ENCODE measurements around the gene CPNE6.

CPNE6 gene

GRCh38 chr14:24127673-24128072 lies 56.3 kb downstream of the CPNE6 start:
- TF ChIP-seq SPI1 (IDR thresholded peaks at IDR 0.05; ENCODE audit: low read depth, low read length) (no peak), POLR2A (IDR thresholded peaks at IDR 0.05; ENCODE audit: low read depth, low read length) (no peak), PAX5 (IDR thresholded peaks at IDR 0.05; ENCODE audit: insufficient read depth, low read length, severe bottlenecking) (no peak), POLR2AphosphoS5 (IDR thresholded peaks at IDR 0.05; ENCODE audit: low read depth, low read length) (no peak), TAF1 (IDR thresholded peaks at IDR 0.05; ENCODE audit: low read depth, low read length) (no peak)
- DNase-seq (ENCODE audit: insufficient read length, low spot score) = no peak

More at GRCh38 chr14:24127673-24128072, 56.3 kb downstream of the CPNE6 start:
- no peak for FAIRE-seq
